Stimulated activated CD4-positive, alpha-beta T cell treated with anti-CD3 and anti-CD28 coated beads, Interleukin-4, amount 100 ng/mL, for 48 hours (primary cell): Measurements from ENCODE around the gene SULT4A1.

Experiments
- DNase-seq, 2 donors: peaks; one replicate each; pipeline ENCODE4 v3.0.0-alpha.2; 2020; ENCODE audit warnings: low read depth in 2 of 2

The SULT4A1 gene

DNA sequence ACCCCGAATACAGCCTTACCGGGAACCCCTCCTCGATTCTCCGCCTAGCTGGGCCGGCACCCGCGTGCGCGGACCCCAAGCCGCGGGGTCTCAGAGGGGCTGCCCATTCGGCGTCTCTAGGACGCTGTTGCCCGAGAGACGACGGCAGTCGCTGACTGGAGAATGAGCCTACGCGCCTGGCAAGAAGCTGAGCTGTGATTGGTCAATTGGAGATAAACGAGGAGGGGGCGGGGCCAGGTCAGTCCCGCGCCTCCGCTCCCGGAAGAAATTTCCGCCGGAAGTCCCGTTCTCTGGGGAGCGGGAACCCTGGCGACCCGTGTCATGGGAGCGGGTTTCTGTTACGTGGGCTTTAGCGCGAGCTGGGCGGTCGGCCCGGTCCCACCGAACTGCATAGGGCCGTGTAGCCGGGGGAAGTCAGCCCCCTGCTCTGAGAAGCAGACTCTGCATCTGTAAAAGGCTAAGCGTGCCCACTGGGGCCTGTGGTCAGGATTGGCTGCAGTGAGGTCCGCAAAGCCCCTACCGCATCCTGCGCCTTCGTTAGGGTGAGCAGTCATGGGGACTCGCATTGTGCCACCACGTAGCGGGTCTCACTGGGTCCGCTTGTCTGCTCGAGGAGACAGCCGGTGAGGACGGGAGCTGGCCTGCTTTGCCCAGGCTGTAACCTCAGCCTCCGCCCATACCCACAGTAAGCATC is 50.0 kb downstream of the SULT4A1 start, which contains the start of gene EFCAB6:
Gene EFCAB6, minus strand, starts transcription at position 157 of the 694 bp plus-strand sequence. CDS start 29,987 bp downstream, outside the sequence.
- DNase-seq: peak; percentile 84 to 89

DNA sequence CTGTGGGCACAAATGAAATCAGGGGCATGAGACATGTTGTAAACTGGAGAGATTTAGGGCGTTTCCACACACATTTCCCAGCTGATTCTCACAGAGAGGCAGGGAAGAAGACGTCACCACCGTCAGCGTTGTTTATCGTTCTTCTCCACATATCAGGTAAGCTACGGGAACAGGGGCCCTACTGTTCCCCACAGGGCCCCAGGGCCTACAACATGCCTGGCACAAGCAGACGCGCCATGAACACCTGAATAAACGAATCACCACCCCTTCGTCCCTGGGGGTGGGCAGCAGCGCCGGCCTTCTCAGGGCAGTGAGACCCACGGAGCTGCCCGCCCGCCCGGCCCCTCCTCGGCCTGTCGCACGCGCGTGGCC is 50.5 kb downstream of the SULT4A1 start:
- DNase-seq: no peak

- no peak for DNase-seq
Observed at GRCh38 chr22:43802897-43803495, 59.3 kb downstream of the SULT4A1 start.

DNA sequence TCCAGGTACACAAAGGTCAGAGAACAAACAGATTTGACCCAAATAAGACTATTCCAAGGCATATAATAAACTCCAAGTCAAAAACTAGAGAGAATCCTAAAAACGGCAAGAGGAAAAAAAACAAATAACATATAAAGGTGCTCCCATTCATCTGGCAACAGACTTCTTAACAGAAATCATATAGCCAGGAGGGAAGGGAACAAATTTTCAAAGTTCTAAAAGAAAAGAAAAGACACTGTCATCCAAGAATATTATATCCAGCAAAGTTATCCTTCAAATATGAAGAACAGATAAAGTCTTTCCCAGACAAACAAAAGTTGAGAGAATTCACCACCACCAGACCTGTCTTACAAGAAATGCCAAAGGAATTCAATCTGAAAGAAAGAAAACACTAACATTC is 61.3 kb downstream of the SULT4A1 start:
- DNase-seq: no peak

GRCh38 chr22:43798492-43798891 is 63.8 kb downstream of the SULT4A1 start:
- DNase-seq: no peak

DNA sequence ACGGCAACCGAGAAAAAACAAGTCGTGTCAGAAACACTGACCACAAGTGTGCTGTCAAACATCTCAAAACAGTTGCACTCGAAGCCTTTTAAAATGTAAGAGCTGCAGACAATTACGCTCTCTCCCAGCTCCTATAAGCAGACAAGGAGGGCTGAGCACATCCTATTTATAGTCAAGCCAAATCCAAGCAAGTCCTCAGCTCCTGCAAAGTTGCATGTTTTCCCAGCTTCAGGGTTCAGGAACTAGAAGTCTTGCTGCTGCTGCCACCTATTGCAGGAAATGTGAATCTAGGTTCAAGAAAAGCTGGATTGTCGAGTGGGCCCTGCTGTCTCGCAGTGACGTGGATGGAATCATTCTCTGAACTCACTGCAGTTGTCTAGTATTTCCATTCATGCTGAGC is 65.7 kb downstream of the SULT4A1 start:
- no peak for DNase-seq

- DNase-seq: no peak
Observed at GRCh38 chr22:43795320-43795719, 67.0 kb downstream of the SULT4A1 start.

DNA sequence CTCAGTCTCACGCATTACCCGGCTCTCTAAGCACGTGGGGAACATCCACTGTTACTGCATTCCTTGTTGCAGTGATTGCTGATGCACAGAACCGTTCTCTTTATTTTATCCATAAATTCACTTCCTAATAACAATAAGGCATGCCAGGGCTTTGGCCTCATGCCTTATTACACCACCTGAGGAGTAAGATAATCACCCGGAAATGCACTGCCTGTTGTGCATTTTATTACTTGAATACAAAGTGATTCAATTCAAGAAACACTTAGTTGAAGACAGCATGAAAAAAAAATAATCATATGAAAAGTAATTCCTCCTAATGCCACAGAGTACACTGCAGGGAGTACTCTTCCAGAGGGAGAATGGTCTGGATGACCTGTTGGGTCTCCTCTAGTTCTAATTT is 69.4 kb downstream of the SULT4A1 start:
- DNase-seq: no peak

DNA sequence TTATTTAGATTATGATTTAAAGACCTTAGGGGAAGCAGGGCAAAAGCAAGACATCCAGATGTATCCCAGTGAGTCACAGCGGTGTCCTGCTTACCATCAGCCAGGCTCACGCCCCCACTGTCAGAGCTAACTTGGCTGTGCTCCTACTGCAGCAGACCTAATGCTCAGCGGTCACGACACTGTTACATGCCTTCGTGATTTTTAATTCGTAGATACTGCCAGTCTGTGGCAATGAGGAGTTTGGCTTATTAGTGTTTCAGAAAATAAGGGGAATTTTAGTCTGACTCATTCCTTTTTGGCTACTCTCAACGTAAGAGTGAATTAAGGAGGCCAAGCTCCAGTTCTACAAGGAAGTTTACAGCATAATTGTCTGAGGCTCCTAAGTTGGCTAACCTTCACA is 72.9 kb downstream of the SULT4A1 start:
- DNase-seq: no peak

- DNase-seq: no peak
Observed at GRCh38 chr22:43783777-43784176, 78.5 kb downstream of the SULT4A1 start.

DNA sequence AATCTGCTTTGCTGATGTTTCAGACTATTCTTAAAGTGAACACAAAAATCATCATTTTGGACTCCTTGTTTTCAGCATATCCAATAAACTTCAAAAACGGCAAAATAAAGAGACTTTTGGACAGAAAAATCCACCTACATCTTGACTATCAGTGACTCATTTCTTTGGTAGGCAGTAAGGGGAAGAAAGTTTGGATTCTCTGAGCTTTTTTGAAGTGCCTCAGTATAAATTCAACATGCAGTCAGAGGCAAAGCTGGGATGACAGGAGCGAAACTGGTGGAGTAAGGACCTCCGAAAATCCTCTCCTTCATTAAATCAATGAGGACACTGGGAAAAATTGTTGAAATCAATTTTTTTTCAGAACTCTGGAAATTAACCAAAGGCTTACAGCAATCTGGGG is 79.9 kb downstream of the SULT4A1 start:
- DNase-seq: no peak

GRCh38 chr22:43777286-43777685 is 85.0 kb downstream of the SULT4A1 start:
- DNase-seq: no peak

- DNase-seq: no peak
Observed at GRCh38 chr22:43776081-43776670, 86.1 kb downstream of the SULT4A1 start.
